ENCODE data around the gene HRAS.

HRAS gene

DNA sequence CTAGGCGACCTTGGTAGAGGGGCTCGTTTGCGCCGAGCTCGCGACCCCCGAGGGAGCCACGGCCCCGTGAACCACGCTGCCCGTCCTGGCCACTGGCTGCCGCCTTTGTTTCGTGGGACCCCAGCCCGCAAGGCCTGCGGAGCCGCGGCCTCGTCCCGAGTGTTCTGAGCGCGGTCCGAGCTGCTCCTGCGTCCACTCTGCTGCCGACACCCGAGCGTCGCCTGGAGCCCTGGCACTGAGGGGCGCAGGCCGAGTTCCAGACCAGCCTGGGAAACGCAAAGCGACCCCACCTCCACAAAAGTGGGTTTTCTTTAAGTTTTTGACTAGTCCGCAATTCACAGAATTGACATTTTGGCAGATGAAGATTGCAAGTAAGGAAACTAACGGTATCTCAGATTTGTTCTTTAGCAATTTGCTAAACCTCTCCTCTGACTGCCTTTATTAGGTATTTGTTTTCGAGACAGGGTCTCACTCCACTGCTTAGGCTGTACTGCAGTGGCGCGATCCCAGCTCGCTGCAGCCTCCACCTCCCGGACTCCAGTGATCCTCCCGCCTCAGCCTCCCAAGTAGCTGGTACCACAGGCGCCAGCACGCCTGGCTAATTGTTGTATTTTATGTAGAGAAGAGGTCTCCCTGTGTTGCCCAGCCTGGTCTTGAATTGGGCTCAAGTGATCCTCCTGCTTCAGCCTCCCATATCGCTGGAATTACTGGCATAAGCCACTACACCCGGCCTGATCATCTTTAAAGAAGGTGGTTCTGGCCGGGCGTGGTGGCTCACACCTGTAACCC, 27.5 kb downstream of the HRAS start:
- DNase-seq (ENCODE audit: low read depth in 2 of 2): no peak

GRCh38 chr11:506995-507726, 28.2 kb downstream of the HRAS start, which contains the start of gene RNH1:
Gene RNH1 (minus strand): TSS chr11:507242. CDS start chr11:502162, 5,080 bp downstream.
- peak; percentile 100 for DNase-seq (ENCODE audit: low read depth in 2 of 2)

- peak; percentile 95 to 97 for DNase-seq (ENCODE audit: low read depth in 2 of 2)
Measured at GRCh38 chr11:506238-506994, 29.0 kb downstream of the HRAS start.

DNA sequence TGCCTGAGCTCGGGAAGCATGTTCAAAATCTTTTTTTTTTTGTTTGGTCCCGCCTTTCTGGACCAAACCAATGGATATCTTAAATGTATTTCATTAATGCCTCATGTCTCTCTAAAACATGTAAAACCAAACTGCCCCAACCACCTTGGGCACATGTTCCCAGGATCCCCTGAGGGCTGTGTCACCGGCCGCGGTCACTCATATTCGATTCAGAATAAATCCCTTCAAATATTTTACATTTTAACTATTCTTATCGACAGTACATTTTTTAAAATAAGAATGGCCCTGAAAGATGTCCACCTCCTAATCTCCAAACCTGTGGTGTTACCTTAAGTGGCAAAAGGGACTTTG, 30.4 kb downstream of the HRAS start:
- DNase-seq (ENCODE audit: low read depth in 2 of 2): no peak

GRCh38 chr11:504053-504993, 31.1 kb downstream of the HRAS start:
- no peak for DNase-seq (ENCODE audit: low read depth in 2 of 2)

DNA sequence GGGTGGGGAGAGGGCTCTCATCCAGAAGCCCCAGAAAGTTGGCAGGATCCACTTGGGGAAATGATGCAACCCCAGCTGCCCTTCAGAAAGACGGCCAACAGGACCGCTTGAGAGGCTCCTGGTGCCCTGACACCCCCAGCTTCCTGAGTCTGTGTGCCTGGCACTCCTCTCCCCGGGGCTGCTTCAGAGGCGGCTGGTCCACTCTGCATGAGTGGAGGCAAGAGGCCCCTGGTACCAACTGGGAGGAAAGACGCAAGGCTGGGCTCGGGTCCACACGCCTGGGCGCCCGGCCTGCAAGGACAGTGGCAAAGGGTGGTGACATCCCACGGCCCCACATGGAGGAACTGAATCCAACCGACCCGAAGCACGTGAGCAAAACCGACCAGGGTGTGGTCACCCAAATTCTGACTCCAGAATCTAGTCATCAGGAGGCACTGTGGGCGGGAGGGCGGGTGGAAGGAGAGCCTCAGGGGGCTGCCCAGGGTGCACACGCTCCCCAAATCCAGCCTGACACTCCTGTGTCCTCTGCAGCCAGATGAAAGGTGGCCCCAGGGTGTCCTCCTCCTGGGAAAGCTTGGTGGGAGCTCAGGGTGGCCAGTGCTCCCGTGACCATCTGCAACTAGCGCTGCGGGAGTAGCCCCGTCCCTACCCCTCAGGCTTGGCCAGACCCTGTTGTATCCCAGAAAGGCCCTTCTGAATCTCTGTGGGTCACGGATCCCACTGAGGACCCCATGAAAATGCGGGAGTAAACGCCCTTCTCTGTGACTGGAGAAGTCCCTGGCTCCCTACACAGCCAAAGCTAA, 32.0 kb downstream of the HRAS start:
- DNase-seq (ENCODE audit: low read depth in 2 of 2): no peak

GRCh38 chr11:502288-503178, 32.8 kb downstream of the HRAS start:
- DNase-seq (ENCODE audit: low read depth in 2 of 2): no peak

DNA sequence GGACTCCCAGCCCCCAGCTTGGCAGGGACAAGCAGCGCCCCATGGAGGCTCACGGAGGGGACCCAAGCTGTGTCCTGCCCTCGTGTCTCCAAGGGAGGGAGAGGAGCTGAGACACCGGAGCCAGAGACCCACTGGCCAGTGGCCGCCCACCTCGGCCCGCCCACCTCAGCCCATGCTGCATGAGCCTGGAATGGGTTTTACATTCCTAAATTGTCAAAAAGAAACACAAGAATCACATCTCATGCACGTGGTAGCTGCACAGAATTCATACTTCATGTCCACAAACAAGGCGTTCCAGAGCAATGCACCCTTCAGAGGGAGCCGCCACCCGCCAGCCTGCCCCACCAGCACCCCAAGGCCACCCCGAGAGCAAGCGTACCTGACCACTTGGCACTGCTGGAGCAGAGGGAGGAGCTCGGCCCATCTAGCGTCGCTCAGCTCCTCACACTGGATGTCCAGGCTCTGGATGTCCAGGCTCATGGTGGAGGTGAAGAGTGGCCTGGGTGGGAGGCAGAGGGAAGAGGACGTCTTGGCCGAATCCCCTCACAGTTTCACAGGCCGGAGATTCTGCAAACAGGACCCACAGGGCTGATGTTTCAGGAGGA, 33.6 kb downstream of the HRAS start:
- no peak for DNase-seq (ENCODE audit: low read depth in 2 of 2)

GRCh38 chr11:501001-501682, 34.2 kb downstream of the HRAS start:
- no peak for DNase-seq (ENCODE audit: low read depth in 2 of 2)

- no peak for DNase-seq (ENCODE audit: low read depth in 2 of 2)
Measured at GRCh38 chr11:499201-500076, 35.9 kb downstream of the HRAS start.

GRCh38 chr11:498297-499181, 36.8 kb downstream of the HRAS start:
- DNase-seq (ENCODE audit: low read depth in 2 of 2): no peak

GRCh38 chr11:497565-498296, 37.6 kb downstream of the HRAS start:
- no peak for DNase-seq (ENCODE audit: low read depth in 2 of 2)

DNA sequence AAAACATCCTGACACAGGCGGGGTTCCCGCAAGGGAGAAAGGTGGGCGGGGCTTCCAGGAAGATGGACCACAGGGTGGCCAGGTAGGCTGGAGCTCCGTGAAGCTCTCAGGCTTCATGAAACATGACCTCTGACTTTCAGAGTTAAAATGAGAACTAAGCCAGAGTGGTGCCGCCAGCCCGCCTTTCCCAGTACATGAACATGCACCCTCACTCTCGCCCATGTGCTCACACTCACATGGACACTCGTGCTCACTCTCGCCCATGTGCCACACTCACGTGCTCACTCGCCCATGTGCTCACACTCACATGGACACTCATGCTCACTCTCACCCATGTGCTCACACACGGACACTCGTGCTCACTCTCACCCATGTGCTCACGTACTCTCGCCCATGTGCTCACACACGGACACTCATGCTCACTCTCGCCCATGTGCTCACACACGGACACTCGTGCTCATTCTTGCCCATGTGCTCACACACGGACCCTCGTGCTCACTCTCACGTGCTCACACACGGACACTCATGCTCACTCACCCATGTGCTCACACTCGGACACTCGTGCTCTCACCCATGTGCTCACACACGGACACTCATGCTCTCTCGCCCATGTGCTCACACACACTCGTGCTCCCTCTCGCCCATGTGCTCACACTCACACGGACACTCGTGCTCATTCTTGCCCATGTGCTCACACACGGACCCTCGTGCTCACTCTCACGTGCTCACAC, 38.4 kb downstream of the HRAS start:
- DNase-seq (ENCODE audit: low read depth in 2 of 2): no peak

GRCh38 chr11:495537-495931, 39.8 kb downstream of the HRAS start:
- DNase-seq (ENCODE audit: low read depth in 2 of 2): no peak

All from stimulated activated CD4-positive, alpha-beta T cell treated with anti-CD3 and anti-CD28 coated beads, Interleukin-15, amount 100 ng/mL, for 48 hours (primary cell).